ENCODE measurements around the gene TMEM131L. TPM values are rescaled to one million over a fixed set of nuclear protein-coding genes. Genes with fewer than 3 reads are reported as not detected.

Gene TMEM131L
- polyA plus RNA-seq, 2 of the 4 experiments (the other 2 are of a cell fraction) = 3.4 to 5.0 TPM

- POLR2A ChIA-PET = no interaction called here
- peaks cover 31% of the 10 kb centered on the region for H3K4me1 ChIP-seq
- FAIRE-seq = no peak
Observed at GRCh38 chr4:153510252-153511001, 44.3 kb downstream of the TMEM131L start.

GRCh38 chr4:153511104-153511503 is 44.9 kb downstream of the TMEM131L start:
- WGBS (ENCODE audit: missing lambda C conversion rate) = 91% methylated on average over 6 of the region's 6 CpGs
- CTCF ChIA-PET = no interaction called here
- no peak for ATAC-seq
- TF ChIP-seq ELK1 (IDR thresholded peaks at IDR 0.05; ENCODE audit: low read depth, low read length) = no peak
- TF ChIP-seq CEBPB (IDR thresholded peaks at IDR 0.05) = no peak
- TF ChIP-seq USF2 (IDR thresholded peaks at IDR 0.05) = no peak
- TF ChIP-seq PHF8 (IDR thresholded peaks at IDR 0.05; ENCODE audit: borderline replicate concordance, low read depth) = no peak
- TF ChIP-seq REST (IDR thresholded peaks at IDR 0.05) = no peak
- TF ChIP-seq CHD2 (IDR thresholded peaks at IDR 0.05; ENCODE audit: low read length, partially characterized antibody) = no peak
- no peak for TF ChIP-seq BCL3 (IDR thresholded peaks at IDR 0.05)
- TF ChIP-seq ZC3H11A (IDR thresholded peaks at IDR 0.05) = no peak
- no peak for TF ChIP-seq MAZ (IDR thresholded peaks at IDR 0.05; ENCODE audit: borderline replicate concordance, low read depth, low read length)
- TF ChIP-seq NPAS2 (CRISPR knock-in tag; IDR thresholded peaks at IDR 0.05; ENCODE audit: borderline replicate concordance) = no peak

More at GRCh38 chr4:153510252-153511001, 44.3 kb downstream of the TMEM131L start:
- no peak overlapping the region for H3K27ac ChIP-seq
- CTCF ChIA-PET = no interaction called here
- no peak overlapping the region for H3K4me2 ChIP-seq
- ATAC-seq (no peak), DNase-seq (ENCODE audit: low read depth in 1 of 2, low spot score in 1 of 2) (no peak)
- WGBS (ENCODE audit: missing lambda C conversion rate) = 95% methylated on average over 7 of the region's 7 CpGs
- TF ChIP-seq ESRRA (IDR thresholded peaks at IDR 0.05; ENCODE audit: borderline replicate concordance, low read length) = no peak
- no peak for TF ChIP-seq FOSB (CRISPR knock-in tag; IDR thresholded peaks at IDR 0.05)
- TF ChIP-seq BCL3 (IDR thresholded peaks at IDR 0.05) = no peak
- TF ChIP-seq HES2 (IDR thresholded peaks at IDR 0.05) = no peak
- no peak for TF ChIP-seq GATA3 (IDR thresholded peaks at IDR 0.05; ENCODE audit: borderline replicate concordance)
- no peak for TF ChIP-seq HMGXB4 (CRISPR knock-in tag; IDR thresholded peaks at IDR 0.05; ENCODE audit: borderline replicate concordance)
- TF ChIP-seq ATOH8 (CRISPR knock-in tag; IDR thresholded peaks at IDR 0.05; ENCODE audit: low read depth) = no peak
- TF ChIP-seq EHMT2 (IDR thresholded peaks at IDR 0.05; ENCODE audit: low read depth) = no peak
- TF ChIP-seq SMC3 (IDR thresholded peaks at IDR 0.05) = no peak
- no peak for TF ChIP-seq KDM1A (IDR thresholded peaks at IDR 0.05; ENCODE audit: low read depth)
- no peak for TF ChIP-seq CBX2 (IDR thresholded peaks at IDR 0.05; ENCODE audit: borderline replicate concordance, low read depth)
- TF ChIP-seq JUN (IDR thresholded peaks at IDR 0.05) = no peak
- TF ChIP-seq KDM5A (IDR thresholded peaks at IDR 0.05) = no peak
- no peak for TF ChIP-seq CHD2 (IDR thresholded peaks at IDR 0.05; ENCODE audit: low read length, partially characterized antibody)
- no peak for TF ChIP-seq CBX8 (IDR thresholded peaks at IDR 0.05)
- TF ChIP-seq ZFP36 (IDR thresholded peaks at IDR 0.05; ENCODE audit: borderline replicate concordance, partially characterized antibody) = no peak
- no peak for TF ChIP-seq SREBF2 (IDR thresholded peaks at IDR 0.05)
- no peak overlapping the region for H3K4me3 ChIP-seq
- H3K9me3 ChIP-seq = no peaks in the 10 kb centered on the region

More at GRCh38 chr4:153511104-153511503, 44.9 kb downstream of the TMEM131L start:
- DNase-seq (ENCODE audit: low read depth in 1 of 2, low spot score in 1 of 2) = no peak
- Histone ChIP-seq H3K9me3 (no peaks in the 10 kb centered on the region), H3K4me1 (peaks cover 31% of the 10 kb centered on the region), H3K27ac (no peak overlapping the region), H3K4me3 (no peak overlapping the region), H3K4me2 (no peak overlapping the region)
- POLR2A ChIA-PET = no interaction called here
- FAIRE-seq = no peak

Measured in A549 (cell line).